Caco-2 (cell line): ENCODE results near the gene SERGEF. TPM values are rescaled to one million over a fixed set of nuclear protein-coding genes. Genes with fewer than 3 reads are reported as not detected.

Experiments
- BruUV-seq: library from RNA; stranded (reverse); fragments of 400-500 nt; replicated peaks from 2 replicates; lab custom pipeline; 2021; lab: Mats Ljungman, UMichigan
- CTCF ChIA-PET: fragments of 300-600 bp; sonication (Branson Sonifier 250); formaldehyde crosslinking; loops from one replicate; lab custom pipeline; 2022; ENCODE audit warnings: antibody characterized with exemption; lab: Charles Lee
- POLR2A ChIA-PET: fragments of 300-600 bp; sonication (Branson Sonifier 250); formaldehyde crosslinking; loops from one replicate; lab custom pipeline; 2022; ENCODE audit warnings: antibody characterized with exemption; lab: Charles Lee
- DNase-seq, 2 experiments: peaks; one replicate each; pipeline versions ENCODE4 v3.0.0 to v3.0.0-alpha.2; 2020 to 2022
- H3K27me3 ChIP-seq: replicated peaks from 2 replicates; pipeline ENCODE4 v1.6.0; 2011; ENCODE audit warnings: low read length; ENCODE audit not compliant: control insufficient read depth, insufficient read depth
- H3K36me3 ChIP-seq: 2 replicates; pipeline ENCODE4 v1.5.1; 2011; ENCODE audit warnings: low read length; ENCODE audit not compliant: control insufficient read depth, insufficient read depth
- H3K4me1 ChIP-seq: fragments of 250-450 bp; sonication (Bioruptor Pico); 2 replicates; pipeline ENCODE4 v1.5.1; 2020; ENCODE audit warnings: mild to moderate bottlenecking
- H3K4me3 ChIP-seq: 2 replicates; pipeline ENCODE4 v1.5.1; 2011; ENCODE audit warnings: low read depth, mild to moderate bottlenecking, control low read depth, low read length
- H3K9me3 ChIP-seq: fragments of 250-450 bp; sonication (Bioruptor Pico); 2 replicates; pipeline ENCODE4 v1.5.1; 2020; ENCODE audit warnings: mild to moderate bottlenecking, moderate library complexity
- H3K27ac Mint-ChIP-seq: one replicate; pipeline ENCODE4 v1.8.0; 2022; ENCODE audit warnings: mixed read lengths; ENCODE audit not compliant: unreplicated experiment
- H3K27me3 Mint-ChIP-seq: one replicate; pipeline ENCODE4 v1.8.0; 2022; ENCODE audit warnings: mixed read lengths; ENCODE audit not compliant: insufficient read depth, unreplicated experiment
- H3K36me3 Mint-ChIP-seq: one replicate; pipeline ENCODE4 v1.8.0; 2022; ENCODE audit warnings: mild to moderate bottlenecking, mixed read lengths; ENCODE audit not compliant: insufficient read depth, unreplicated experiment
- H3K4me1 Mint-ChIP-seq: one replicate; pipeline ENCODE4 v1.8.0; 2022; ENCODE audit warnings: low read depth, mixed read lengths; ENCODE audit not compliant: unreplicated experiment
- H3K4me3 Mint-ChIP-seq: one replicate; pipeline ENCODE4 v1.8.0; 2022; ENCODE audit warnings: mild to moderate bottlenecking, moderate library complexity, mixed read lengths; ENCODE audit not compliant: unreplicated experiment
- H3K9me3 Mint-ChIP-seq: one replicate; pipeline ENCODE4 v1.8.0; 2022; ENCODE audit warnings: mixed read lengths; ENCODE audit not compliant: unreplicated experiment
- CTCF ChIP-seq, 2 experiments: fragments of 200-600 bp in 1 of 2; IDR thresholded peaks; 1 replicate in 1 of 2; 2 replicates in 1 of 2; pipeline versions ENCODE4 v1.5.1 to v1.8.0; 2011 to 2022; ENCODE audit warnings: antibody characterized with exemption in 1 of 2, control low read depth in 1 of 2, inconsistent platforms in 1 of 2, low read depth in 1 of 2, low read length in 1 of 2, mild to moderate bottlenecking in 1 of 2, moderate library complexity in 1 of 2; ENCODE audit not compliant: insufficient read depth in 1 of 2, severe bottlenecking in 1 of 2, unreplicated experiment in 1 of 2
- intact Hi-C: fragments of 100-400 bp; cut with micrococcal nuclease; formaldehyde crosslinking; loops from one replicate; pipeline ENCODE4 v1.10.0; 2022; ENCODE audit not compliant: unreplicated experiment
- total RNA-seq: library from RNA; stranded (reverse); gene quantifications from 2 replicates; pipeline ENCODE4 v1.2.3, GENCODE V29; 2022

The SERGEF gene
- total RNA-seq, 1 experiment from 2014 or later: 17.5 TPM

DNA sequence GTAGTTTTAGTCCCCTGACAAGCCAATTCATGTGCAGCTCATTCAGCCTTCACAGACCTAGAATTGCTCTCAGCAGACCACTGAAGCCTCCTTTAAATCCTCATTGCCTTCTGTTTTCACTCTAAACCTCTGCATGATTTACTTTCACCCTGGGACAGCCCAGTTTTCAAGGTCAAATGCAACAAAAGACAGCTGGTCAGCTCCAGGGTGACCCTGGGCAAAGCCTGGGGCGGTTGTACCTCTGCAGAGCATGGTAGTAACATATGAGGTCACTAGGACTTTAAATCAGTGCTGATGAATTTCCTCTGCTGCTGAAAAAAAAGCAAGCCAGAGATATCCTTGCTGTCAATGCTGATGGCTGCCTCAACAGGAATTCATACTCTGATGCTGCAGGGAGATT, 62.2 kb downstream of the SERGEF start:
- H3K27me3 ChIP-seq: no peaks in the 10 kb centered on the region
- ChIA-PET CTCF (no interaction called here), POLR2A (no interaction called here)
- Mint-ChIP-seq H3K4me3 (no peak overlapping the region), H3K36me3 (no peaks in the 10 kb centered on the region), H3K27ac (no peak overlapping the region), H3K9me3 (no peaks in the 10 kb centered on the region), H3K4me1 (no peaks in the 10 kb centered on the region), H3K27me3 (no peaks in the 10 kb centered on the region)
- BruUV-seq: no TSS peak
- H3K4me3 ChIP-seq: no peak overlapping the region
- intact Hi-C loops: no loop called here
- TF ChIP-seq CTCF (IDR thresholded peaks at IDR 0.05; ENCODE audit: insufficient read depth in 1 of 2, low read depth in 1 of 2, low read length in 1 of 2, severe bottlenecking in 1 of 2, unreplicated experiment in 1 of 2): no peak
- peaks cover 1% of the 10 kb centered on the region; the same call in 1 of the 2 replicates for H3K36me3 ChIP-seq
- DNase-seq: no peak
- H3K9me3 ChIP-seq: no peaks in the 10 kb centered on the region
- H3K4me1 ChIP-seq: no peaks in the 10 kb centered on the region

DNA sequence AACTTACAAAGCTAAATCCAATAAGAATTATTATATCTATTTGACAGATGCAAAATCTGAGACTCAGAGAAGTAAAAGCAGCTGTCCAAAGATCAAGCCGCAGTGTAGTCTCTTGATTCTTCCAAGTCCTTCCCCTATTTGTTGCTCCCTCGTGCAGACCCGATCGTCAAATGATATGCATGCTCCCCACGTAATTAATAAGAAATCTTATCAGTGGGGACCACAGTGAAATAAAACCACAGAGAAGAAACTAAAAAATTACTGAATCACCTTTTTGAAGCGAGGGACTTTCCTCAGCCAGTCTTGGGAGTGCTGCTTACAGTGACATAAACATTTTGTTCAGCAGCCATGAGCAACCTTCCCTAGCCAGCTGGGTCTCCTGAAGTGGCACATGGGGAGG, 64.6 kb downstream of the SERGEF start:
- POLR2A ChIA-PET: no interaction called here
- intact Hi-C loops: no loop called here

GRCh38 chr11:17939542-17939941, 73.3 kb downstream of the SERGEF start:
- no peak overlapping the region for H3K4me3 Mint-ChIP-seq

More for the DNA sequence above, 64.6 kb downstream of the SERGEF start:
- H3K27ac Mint-ChIP-seq: no peak overlapping the region
- TF ChIP-seq CTCF (IDR thresholded peaks at IDR 0.05; ENCODE audit: insufficient read depth in 1 of 2, low read depth in 1 of 2, low read length in 1 of 2, severe bottlenecking in 1 of 2, unreplicated experiment in 1 of 2): no peak
- peaks cover 1% of the 10 kb centered on the region; the same call in 1 of the 2 replicates for H3K36me3 ChIP-seq
- no peaks in the 10 kb centered on the region for H3K4me1 Mint-ChIP-seq
- no peak overlapping the region for H3K4me3 Mint-ChIP-seq
- H3K36me3 Mint-ChIP-seq: no peaks in the 10 kb centered on the region
- no peak overlapping the region for H3K4me3 ChIP-seq
- H3K9me3 Mint-ChIP-seq: no peaks in the 10 kb centered on the region
- no peaks in the 10 kb centered on the region for H3K27me3 ChIP-seq
- H3K4me1 ChIP-seq: no peaks in the 10 kb centered on the region
- H3K9me3 ChIP-seq: no peaks in the 10 kb centered on the region
- no peak for DNase-seq
- CTCF ChIA-PET: no interaction called here
- no peaks in the 10 kb centered on the region for H3K27me3 Mint-ChIP-seq
- no TSS peak for BruUV-seq

More at GRCh38 chr11:17939542-17939941, 73.3 kb downstream of the SERGEF start:
- Mint-ChIP-seq H3K27me3 (no peaks in the 10 kb centered on the region), H3K9me3 (no peaks in the 10 kb centered on the region), H3K36me3 (no peaks in the 10 kb centered on the region), H3K27ac (no peak overlapping the region), H3K4me1 (no peaks in the 10 kb centered on the region)
- Histone ChIP-seq H3K4me1 (no peaks in the 10 kb centered on the region; the same call in 1 of the 2 replicates), H3K36me3 (no peaks in the 10 kb centered on the region), H3K9me3 (no peaks in the 10 kb centered on the region), H3K27me3 (no peaks in the 10 kb centered on the region), H3K4me3 (no peak overlapping the region)
- CTCF ChIA-PET: no interaction called here
- intact Hi-C loops: no loop called here
- DNase-seq: no peak
- POLR2A ChIA-PET: no interaction called here
- no TSS peak for BruUV-seq
- TF ChIP-seq CTCF (IDR thresholded peaks at IDR 0.05; ENCODE audit: insufficient read depth in 1 of 2, low read depth in 1 of 2, low read length in 1 of 2, severe bottlenecking in 1 of 2, unreplicated experiment in 1 of 2): no peak
